K562 (cell line): ENCODE measurements around the gene CAPRIN1. TPM values are rescaled to one million over a fixed set of nuclear protein-coding genes. Genes with fewer than 3 reads are reported as not detected.

ENCODE experiments used
- BRF2 ChIP-seq: IDR thresholded peaks from 3 replicates; pipeline ENCODE4 v1.6.1; 2011; ENCODE audit warnings: borderline replicate concordance, mild to moderate bottlenecking; ENCODE audit not compliant: insufficient read length, insufficient read depth
- DIDO1 ChIP-seq: fragments of 450-650 bp; IDR thresholded peaks from 2 replicates; pipeline ENCODE4 v1.6.1; 2016; ENCODE audit warnings: low read depth, missing biosample characterization, missing genetic modification characterization
- ESRRA ChIP-seq: fragments of 450-650 bp; IDR thresholded peaks from 2 replicates; pipeline ENCODE4 v1.6.1; 2014; ENCODE audit warnings: low read depth, mild to moderate bottlenecking, moderate library complexity, borderline replicate concordance
- FOXA3 ChIP-seq, 2 experiments: fragments of 450-650 bp in 1 of 2; sonication (generic) in 1 of 2; formaldehyde crosslinking; IDR thresholded peaks in 1 of 2; conservative IDR thresholded peaks in 1 of 2; 2 replicates each; pipeline versions ENCODE4 v1.4.0 to v1.8.0; 2020 to 2022; ENCODE audit warnings: mild to moderate bottlenecking in 2 of 2, missing genetic modification reagents in 1 of 2
- FOXK1 ChIP-seq: sonication (generic); formaldehyde crosslinking; IDR thresholded peaks from 2 replicates; pipeline ENCODE4 v1.8.0; 2022; ENCODE audit warnings: missing genetic modification reagents, mild to moderate bottlenecking, borderline replicate concordance
- FOXP4 ChIP-seq: sonication (generic); formaldehyde crosslinking; IDR thresholded peaks from 2 replicates; pipeline ENCODE4 v1.8.0; 2022; ENCODE audit warnings: mild to moderate bottlenecking, missing genetic modification reagents, borderline replicate concordance
- GABPB1 ChIP-seq: sonication (generic); formaldehyde crosslinking; IDR thresholded peaks from 2 replicates; pipeline ENCODE4 v1.8.0; 2022; ENCODE audit warnings: mild to moderate bottlenecking, missing genetic modification reagents
- HIVEP1 ChIP-seq: fragments of 250-450 bp; sonication (Bioruptor Pico); IDR thresholded peaks from 2 replicates; pipeline ENCODE4 v1.4.0; 2020; ENCODE audit warnings: mild to moderate bottlenecking
- HNRNPUL1 ChIP-seq: fragments of 200-400 bp; formaldehyde crosslinking; IDR thresholded peaks from 2 replicates; pipeline ENCODE4 v1.6.1; 2017; ENCODE audit warnings: low read length
- KDM1A ChIP-seq, 2 experiments: fragments of 450-650 bp; IDR thresholded peaks; 2 replicates each; pipeline ENCODE4 v1.6.1; 2016; ENCODE audit warnings: mild to moderate bottlenecking in 2 of 2
- KDM2B ChIP-seq: fragments of 250-450 bp; sonication (Bioruptor Pico); IDR thresholded peaks from 2 replicates; pipeline ENCODE4 v1.8.0; 2021; ENCODE audit warnings: mild to moderate bottlenecking, moderate library complexity
- KLF16 ChIP-seq: IDR thresholded peaks from 2 replicates; pipeline ENCODE4 v1.6.1; 2016; ENCODE audit warnings: antibody characterized with exemption
- MXI1 ChIP-seq: IDR thresholded peaks from 2 replicates; pipeline ENCODE4 v1.6.1; 2011; ENCODE audit warnings: low read depth, mild to moderate bottlenecking, improper control_type of control experiment, low read length
- RBFOX2 ChIP-seq: fragments of 200-400 bp; formaldehyde crosslinking; IDR thresholded peaks from 2 replicates; pipeline ENCODE4 v1.6.1; 2017; ENCODE audit warnings: low read depth, mild to moderate bottlenecking, low read length, moderate library complexity
- RNF219 ChIP-seq: fragments of 250-450 bp; sonication (Bioruptor Pico); IDR thresholded peaks from 2 replicates; pipeline ENCODE4 v1.5.0; 2022; ENCODE audit warnings: mild to moderate bottlenecking
- SIN3B ChIP-seq: fragments of 450-650 bp; IDR thresholded peaks from 2 replicates; pipeline ENCODE4 v1.6.1; 2017; ENCODE audit warnings: low read depth, mild to moderate bottlenecking, moderate library complexity
- TBP ChIP-seq: optimal IDR thresholded peaks from 2 replicates; pipeline ENCODE3; 2011; ENCODE audit warnings: low read depth, low read length, improper control_type of control experiment
- ZBTB8A ChIP-seq: fragments of 450-650 bp; IDR thresholded peaks from 2 replicates; pipeline ENCODE4 v1.6.1; 2018; ENCODE audit warnings: mild to moderate bottlenecking, moderate library complexity; ENCODE audit not compliant: partially characterized antibody
- ZNF184 ChIP-seq: sonication (generic); formaldehyde crosslinking; IDR thresholded peaks from 2 replicates; pipeline ENCODE4 v1.5.0; 2020; ENCODE audit warnings: missing genetic modification reagents
- ZNF347 ChIP-seq: fragments of 450-650 bp; formaldehyde crosslinking; IDR thresholded peaks from 2 replicates; pipeline ENCODE4 v1.4.0; 2020; ENCODE audit warnings: low read depth, mild to moderate bottlenecking, moderate library complexity
- ZNF584 ChIP-seq: fragments of 200-800 bp; sonication (Bioruptor generic); IDR thresholded peaks from 2 replicates; pipeline ENCODE4 v1.6.1; 2016; ENCODE audit warnings: low read depth, mild to moderate bottlenecking, missing genetic modification characterization, missing compliant biosample characterization
- ZNF76 ChIP-seq: fragments of 250-450 bp; sonication (Bioruptor Pico); IDR thresholded peaks from 2 replicates; pipeline ENCODE4 v1.4.0; 2020; ENCODE audit warnings: mild to moderate bottlenecking, moderate library complexity, borderline replicate concordance
- polyA plus RNA-seq, 8 experiments: library from polyadenylated mRNA; depleted of rRNA in 4 of 8; stranded (reverse) in 5 of 8; unstranded in 3 of 8; fragments of >200 nt; fragmentation: Nextera tagmentation in 2 of 8; fragmentation: Illumina TruSeq in 1 of 8; extraction: Ambion mirVana in 2 of 8; extraction: Trizol in 1 of 8; gene quantifications; 2 replicates each; pipeline versions ENCODE4 v1.2.1 to v1.2.3, GENCODE V29; 2011 to 2014; ENCODE audit warnings: inconsistent platforms in 1 of 8, missing spikeins in 1 of 8
- total RNA-seq, 7 experiments: library from RNA; depleted of rRNA in 6 of 7; stranded (reverse); fragments of >200 nt in 6 of 7; fragmentation: Illumina TruSeq in 2 of 7; extraction: Trizol in 2 of 7; gene quantifications; 2 replicates each; pipeline versions ENCODE4 v1.2.1 to v1.2.3, GENCODE V29; 2011 to 2021; ENCODE audit warnings: low replicate concordance in 1 of 7
- TF ChIP-seq, protein P1 (sequence below): sonication (generic); formaldehyde crosslinking; IDR thresholded peaks from 2 replicates; pipeline ENCODE4 v1.8.1; 2022; ENCODE audit warnings: missing genetic modification reagents

CAPRIN1 gene
- total and polyA plus RNA-seq, 9 of the 15 experiments (the other 6 are each of a cell fraction or from before 2014, with no cell fraction given) = 49.6 to 271 (median 244) TPM

GRCh38 chr11:34051349-34052035 is at the start of gene CAPRIN1 (continued):
- peak; percentile 88; the same call in 1 of the 2 replicates for TF ChIP-seq FOXP4 (CRISPR knock-in tag)
- no peak for TF ChIP-seq MXI1
- no peak; the same call in 1 of the 2 replicates for TF ChIP-seq ESRRA
- TF ChIP-seq KDM2B (CRISPR knock-in tag) = no peak
- peak; percentile 83; the same call in 1 of the 2 replicates for TF ChIP-seq FOXK1 (CRISPR knock-in tag)
- TF ChIP-seq KDM1A (IDR thresholded peaks at IDR 0.05) = no peak
- no peak for TF ChIP-seq HNRNPUL1
- TF ChIP-seq DIDO1 (tag) = no peak
- TF ChIP-seq RBFOX2 = peak; percentile 93
- TF ChIP-seq GABPB1 = peak; percentile 64
- no peak for TF ChIP-seq BRF2
- no peak for TF ChIP-seq ZNF184 (CRISPR knock-in tag)
- TF ChIP-seq FOXA3 (CRISPR knock-in tag; conservative IDR thresholded peaks at IDR 0.05 in 1 of 2, IDR thresholded peaks at IDR 0.05 in 1 of 2) = peak in 1 of 2 experiments; percentile 76; a peak in 1 of 4 replicates
- no peak for TF ChIP-seq ZBTB8A
- TF ChIP-seq KLF16 = no peak
- no peak for TF ChIP-seq RNF219 (CRISPR knock-in tag)
- TF ChIP-seq ZNF347 = no peak
- TF ChIP-seq, protein P1, sequence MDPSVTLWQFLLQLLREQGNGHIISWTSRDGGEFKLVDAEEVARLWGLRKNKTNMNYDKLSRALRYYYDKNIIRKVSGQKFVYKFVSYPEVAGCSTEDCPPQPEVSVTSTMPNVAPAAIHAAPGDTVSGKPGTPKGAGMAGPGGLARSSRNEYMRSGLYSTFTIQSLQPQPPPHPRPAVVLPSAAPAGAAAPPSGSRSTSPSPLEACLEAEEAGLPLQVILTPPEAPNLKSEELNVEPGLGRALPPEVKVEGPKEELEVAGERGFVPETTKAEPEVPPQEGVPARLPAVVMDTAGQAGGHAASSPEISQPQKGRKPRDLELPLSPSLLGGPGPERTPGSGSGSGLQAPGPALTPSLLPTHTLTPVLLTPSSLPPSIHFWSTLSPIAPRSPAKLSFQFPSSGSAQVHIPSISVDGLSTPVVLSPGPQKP (CRISPR knock-in tag) = no peak
- TF ChIP-seq SIN3B = peak; percentile 69
- no peak; the same call in 1 of the 2 replicates for TF ChIP-seq ZNF76 (CRISPR knock-in tag)
- peak; percentile 91 for TF ChIP-seq TBP
- TF ChIP-seq ZNF584 (CRISPR knock-in tag) = no peak
- TF ChIP-seq HIVEP1 (CRISPR knock-in tag) = no peak
